Measurements from ENCODE around the gene N4BP2L1. TPM values are rescaled to one million over a fixed set of nuclear protein-coding genes. Genes with fewer than 3 reads are reported as not detected.

Gene N4BP2L1
- total RNA-seq, 2 experiments from 2014 or later, result 10.7 to 12.9 TPM

Other genes starting within 250 kb of the N4BP2L1 start
- not detected for gene ZAR1L, start 112.8 kb downstream of the N4BP2L1 start, total RNA-seq
- 10 to 100 TPM; 17.7 to 18.4 TPM for gene BRCA2, start 112.6 kb downstream of the N4BP2L1 start, total RNA-seq
- gene N4BP2L2, start 110.7 kb upstream of the N4BP2L1 start, total RNA-seq, result 10 to 100 TPM; 66.8 to 72.1 TPM
- gene PDS5B, start 158.3 kb upstream of the N4BP2L1 start, total RNA-seq, result 10 to 100 TPM; 45.6 to 47.2 TPM